Adrenal gland (tissue), 5 donors: Measurements from ENCODE around the gene THSD4.
"Not testable (repeated sequence)": the region's sequence is repeated elsewhere in the genome, so short reads cannot be mapped to it uniquely, and the experiment has no call there.

ENCODE experiments used
- CTCF ChIP-seq, 6 experiments: fragments of 450-650 bp in 4 of 6; fragments of 200-600 bp in 2 of 6; sonication (generic) in 1 of 6; IDR thresholded peaks; 1 replicate in 5 of 6; 2 replicates in 1 of 6; pipeline versions ENCODE4 v1.5.1 to v1.8.0; 2016 to 2021; ENCODE audit warnings: antibody characterized with exemption in 6 of 6, mild to moderate bottlenecking in 2 of 6, moderate library complexity in 1 of 6
- POLR2A ChIP-seq, 2 donors: fragments of 450-650 bp; IDR thresholded peaks; one replicate each; pipeline ENCODE4 v1.6.1; 2017; ENCODE audit warnings: antibody characterized with exemption in 2 of 2, mild to moderate bottlenecking in 2 of 2, moderate library complexity in 1 of 2
- donor health status: DM: no; HTN: no; CAD: no.

- TF ChIP-seq CTCF, POLR2A (IDR thresholded peaks at IDR 0.05): not testable (repeated sequence)
Measured at GRCh38 chr15:71439478-71439877, 324.2 kb downstream of the THSD4 start.
